NOMO-1 (cell line): ENCODE data around the gene SUMO3.

Source experiments
- DNase-seq, 2 experiments: peaks; one replicate each; lab custom pipeline; 2025; ENCODE audit not compliant: unreplicated experiment in 2 of 2; lab: John Stamatoyannopoulos, UW

SUMO3 gene

DNA sequence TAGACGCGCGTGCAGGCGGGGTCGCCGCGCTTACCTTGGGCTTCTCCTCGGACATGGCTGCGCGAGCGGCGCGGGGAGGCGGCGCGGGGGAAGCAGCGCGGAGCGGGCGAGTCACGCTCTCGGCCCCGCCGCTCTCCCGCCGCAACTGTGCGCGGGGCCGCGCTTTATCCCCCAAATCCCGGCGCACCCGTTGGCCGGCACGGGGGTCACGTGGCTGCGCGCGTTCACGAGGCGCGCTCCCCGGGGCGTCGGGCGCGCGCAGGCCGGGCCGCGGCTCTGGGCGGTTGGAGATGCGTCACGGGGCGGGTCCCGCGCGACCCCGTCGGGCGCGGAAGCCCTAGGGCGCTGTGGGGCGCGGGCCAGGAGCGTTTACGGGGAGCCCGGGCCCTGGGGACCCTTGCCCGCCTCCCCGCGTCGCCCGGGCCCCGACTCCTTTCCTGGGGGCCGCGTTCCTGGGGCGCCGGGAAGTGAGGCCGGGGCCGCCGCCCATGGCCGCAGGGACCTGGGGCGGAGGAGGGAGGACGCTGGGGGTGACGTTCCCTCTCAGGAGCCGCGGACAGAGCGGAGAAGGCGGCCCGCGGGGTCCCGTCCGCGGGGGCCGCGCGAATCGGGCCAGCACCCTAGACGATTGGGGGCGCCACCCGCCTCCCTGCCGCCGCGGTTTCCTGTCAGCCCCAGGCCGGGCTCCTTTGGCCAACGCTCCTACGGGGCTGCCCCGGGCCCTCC, at the start of gene SUMO3:
Gene SUMO3 (minus strand): TSS at position 149 of the 726 bp plus-strand sequence. CDS start 94 bp downstream, at position 55.
- DNase-seq = peak; percentile 60 to 74

GRCh38 chr21:44867464-44867863, 49.6 kb upstream of the SUMO3 start:
- no peak for DNase-seq

DNA sequence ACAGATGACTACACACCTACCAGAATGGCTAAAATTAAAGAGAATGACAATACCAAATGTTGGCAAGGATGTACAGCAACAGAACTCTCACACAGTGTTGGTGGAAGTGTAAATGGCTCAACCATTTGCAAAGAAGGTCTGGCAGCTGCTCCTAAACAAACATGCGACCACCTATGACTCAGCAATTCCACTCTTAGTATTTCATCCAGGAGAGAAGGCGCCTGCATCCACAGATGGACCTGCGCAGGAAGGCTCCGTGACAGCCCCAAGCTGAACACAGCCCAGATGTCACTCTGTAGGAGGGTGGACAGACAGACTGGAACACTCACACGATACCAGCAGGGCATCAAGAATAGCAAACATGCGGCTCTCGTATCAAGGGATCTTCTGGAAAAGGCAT, 48.9 kb upstream of the SUMO3 start:
- no peak for DNase-seq

GRCh38 chr21:44865561-44866280, 47.9 kb upstream of the SUMO3 start:
- DNase-seq = peak; percentile 63 to 89

- no peak for DNase-seq
Observed at GRCh38 chr21:44862869-44863685, 45.2 kb upstream of the SUMO3 start.

DNA sequence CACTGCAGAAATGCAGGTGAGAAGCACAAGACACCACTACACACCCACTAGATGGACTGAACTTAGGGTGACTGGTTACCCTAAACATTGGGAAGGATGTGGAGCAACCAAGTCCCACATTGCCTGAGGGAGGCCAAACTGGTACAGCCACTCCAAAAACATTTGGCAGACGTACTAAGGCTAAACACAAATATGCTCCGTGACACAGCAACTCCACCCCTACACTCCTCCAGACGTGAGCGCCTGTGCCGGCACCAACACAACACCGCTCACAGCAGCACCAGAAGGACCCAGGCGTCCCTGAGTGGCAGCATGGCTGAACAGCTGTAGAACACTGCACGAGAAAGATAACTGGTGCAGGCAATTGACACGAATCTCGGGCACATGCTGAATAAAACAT, 40.9 kb upstream of the SUMO3 start:
- no peak for DNase-seq

- no peak for DNase-seq
Observed at GRCh38 chr21:44858291-44858690, 40.4 kb upstream of the SUMO3 start.

GRCh38 chr21:44857127-44857892, 39.4 kb upstream of the SUMO3 start:
- DNase-seq = no peak

- DNase-seq = no peak
Observed at GRCh38 chr21:44856131-44856530, 38.3 kb upstream of the SUMO3 start.

DNA sequence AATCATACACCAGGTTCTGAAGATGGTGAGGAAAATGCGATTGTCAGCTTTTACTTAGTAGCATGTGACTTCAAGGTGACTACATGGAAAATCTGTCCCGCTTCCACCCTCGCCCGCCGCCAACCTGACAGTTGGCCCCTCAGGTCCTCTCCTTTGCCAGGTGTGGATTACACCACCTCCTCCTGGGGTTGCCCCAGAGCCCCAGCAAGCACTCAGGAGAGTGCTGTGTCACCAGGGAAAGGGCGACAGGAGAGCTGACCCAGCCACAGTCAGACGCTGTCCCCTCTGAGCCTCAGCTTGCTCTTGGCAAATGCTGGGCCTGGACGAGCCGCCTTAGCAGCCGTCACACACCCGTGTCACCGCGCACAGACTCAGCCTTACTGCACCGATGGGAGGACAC, 37.7 kb upstream of the SUMO3 start:
- DNase-seq = no peak

DNA sequence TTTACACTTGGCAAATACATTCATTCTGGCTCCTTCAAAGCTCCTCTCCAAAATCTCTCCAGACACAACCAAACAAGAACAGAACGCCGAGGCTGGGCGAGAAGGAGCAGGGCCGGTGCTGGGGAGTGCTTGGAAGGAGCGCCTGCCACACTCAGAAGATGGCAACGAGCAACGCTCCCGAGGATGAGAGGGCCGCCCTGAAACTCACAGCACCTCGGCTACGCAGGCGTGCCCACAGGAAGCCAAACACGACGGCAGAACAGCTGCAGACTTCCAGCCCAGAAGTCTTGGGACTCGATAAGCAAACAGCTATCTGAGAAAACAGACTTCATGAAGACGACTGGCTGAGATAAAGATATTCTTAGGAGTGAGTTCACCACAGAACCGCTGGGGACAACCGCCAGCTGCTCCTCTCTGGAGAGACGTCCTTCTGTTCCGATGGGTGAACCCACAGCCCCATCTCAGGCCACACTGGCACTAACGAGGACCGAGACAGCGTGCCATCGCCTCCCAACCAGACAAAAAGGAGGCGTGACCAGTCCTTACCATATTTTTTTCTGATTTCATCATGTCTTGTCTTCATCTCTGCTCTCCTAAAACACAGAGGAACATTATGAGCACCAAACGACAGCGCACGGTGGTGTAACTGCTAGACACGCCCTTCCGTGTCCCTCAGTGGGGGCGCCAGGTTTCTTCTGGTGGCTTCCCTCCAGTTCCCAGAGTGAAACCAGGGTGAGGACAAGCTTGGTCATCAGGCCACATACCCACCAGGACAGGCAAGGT, 37.0 kb upstream of the SUMO3 start:
- DNase-seq = no peak

- DNase-seq = no peak
Observed at GRCh38 chr21:44854391-44854663, 36.5 kb upstream of the SUMO3 start.

DNA sequence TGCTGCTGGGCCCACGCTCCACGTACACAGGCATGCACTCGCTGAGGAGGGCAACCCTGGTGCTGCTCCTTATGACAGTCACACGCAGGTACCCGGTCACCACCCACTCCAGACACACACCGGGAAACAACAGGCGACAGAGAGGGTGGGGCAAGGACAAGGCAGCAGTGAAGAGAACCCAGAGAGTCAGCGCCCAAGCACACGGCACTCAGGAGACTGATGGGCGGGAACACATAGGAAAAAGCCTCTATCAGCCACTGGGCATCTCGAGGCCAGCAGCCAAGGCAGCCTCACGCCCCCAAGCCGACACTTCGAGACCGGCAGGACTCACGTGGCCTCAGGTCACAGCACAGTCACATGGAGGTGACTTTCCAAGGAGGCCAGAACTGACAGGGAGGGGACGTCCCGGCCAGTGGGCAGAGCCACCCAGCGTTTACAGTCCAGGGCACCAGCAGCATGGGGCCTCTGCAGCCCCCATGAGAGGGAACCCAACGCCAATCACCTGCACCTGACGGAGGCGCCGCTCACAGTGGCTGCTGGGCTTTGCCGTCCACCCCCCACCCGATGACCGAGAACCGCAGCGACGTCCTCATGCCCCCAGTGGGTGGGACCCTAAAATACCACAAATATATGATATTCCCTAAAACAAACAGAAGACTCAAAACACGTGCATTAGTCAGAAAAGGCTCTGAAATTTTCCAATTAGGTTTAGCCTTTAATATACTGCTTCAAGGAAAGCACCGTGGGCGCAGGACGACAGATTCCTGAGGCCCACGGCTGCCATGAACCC, 35.9 kb upstream of the SUMO3 start:
- no peak for DNase-seq

GRCh38 chr21:44850905-44851657, 33.2 kb upstream of the SUMO3 start:
- DNase-seq = no peak

- DNase-seq = no peak
Observed at GRCh38 chr21:44850208-44850800, 32.4 kb upstream of the SUMO3 start.

DNA sequence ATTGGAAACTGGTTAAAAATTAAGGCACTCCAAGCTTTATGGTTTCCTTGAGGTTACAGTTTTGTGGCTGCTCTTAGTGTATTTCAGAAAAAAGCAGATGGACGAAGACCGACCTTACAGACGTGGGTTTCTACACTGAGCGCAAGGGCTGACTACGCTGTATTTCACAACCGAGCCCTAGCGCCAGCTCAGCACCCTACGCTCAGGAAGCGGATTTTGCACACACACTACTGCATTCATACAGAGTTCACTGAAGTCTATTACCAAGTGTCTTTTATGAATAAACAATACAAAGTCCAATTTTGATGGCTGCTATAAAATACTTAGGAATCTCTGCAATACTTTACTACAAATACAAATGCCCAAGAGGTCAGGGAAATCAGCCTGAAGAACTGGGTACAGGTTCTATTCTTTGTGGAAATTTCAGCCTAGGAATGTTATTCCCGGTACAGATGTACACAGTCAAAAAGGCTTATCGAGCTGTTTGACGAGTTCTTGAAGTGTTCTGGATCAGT, 31.8 kb upstream of the SUMO3 start:
- peak; percentile 44 to 64 for DNase-seq

- DNase-seq = no peak
Observed at GRCh38 chr21:44848821-44849521, 31.1 kb upstream of the SUMO3 start.
